ENCODE data around the gene ANKS1B.

The ANKS1B gene

GRCh38 chr12:99281277-99281676 lies 703.5 kb downstream of the ANKS1B start:
- Histone ChIP-seq H3K4me2 (ENCODE audit: low read length) (no peak overlapping the region), H3K4me1 (no peaks in the 10 kb centered on the region), H3K27me3 (ENCODE audit: control insufficient read depth, insufficient read depth, low read length) (no peaks in the 10 kb centered on the region), H3K36me3 (ENCODE audit: control insufficient read depth, insufficient read depth, low read length) (no peaks in the 10 kb centered on the region), H3K9ac (no peak overlapping the region), H2AFZ (no peak overlapping the region), H3K27ac (no peak overlapping the region), H3K4me3 (ENCODE audit: low read depth, low read length) (no peak overlapping the region), H3K9me3 (ENCODE audit: control insufficient read depth, low read length) (no peaks in the 10 kb centered on the region), H3K79me2 (no peaks in the 10 kb centered on the region)
- TF ChIP-seq, protein P1, sequence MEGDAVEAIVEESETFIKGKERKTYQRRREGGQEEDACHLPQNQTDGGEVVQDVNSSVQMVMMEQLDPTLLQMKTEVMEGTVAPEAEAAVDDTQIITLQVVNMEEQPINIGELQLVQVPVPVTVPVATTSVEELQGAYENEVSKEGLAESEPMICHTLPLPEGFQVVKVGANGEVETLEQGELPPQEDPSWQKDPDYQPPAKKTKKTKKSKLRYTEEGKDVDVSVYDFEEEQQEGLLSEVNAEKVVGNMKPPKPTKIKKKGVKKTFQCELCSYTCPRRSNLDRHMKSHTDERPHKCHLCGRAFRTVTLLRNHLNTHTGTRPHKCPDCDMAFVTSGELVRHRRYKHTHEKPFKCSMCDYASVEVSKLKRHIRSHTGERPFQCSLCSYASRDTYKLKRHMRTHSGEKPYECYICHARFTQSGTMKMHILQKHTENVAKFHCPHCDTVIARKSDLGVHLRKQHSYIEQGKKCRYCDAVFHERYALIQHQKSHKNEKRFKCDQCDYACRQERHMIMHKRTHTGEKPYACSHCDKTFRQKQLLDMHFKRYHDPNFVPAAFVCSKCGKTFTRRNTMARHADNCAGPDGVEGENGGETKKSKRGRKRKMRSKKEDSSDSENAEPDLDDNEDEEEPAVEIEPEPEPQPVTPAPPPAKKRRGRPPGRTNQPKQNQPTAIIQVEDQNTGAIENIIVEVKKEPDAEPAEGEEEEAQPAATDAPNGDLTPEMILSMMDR (IDR thresholded peaks at IDR 0.05): no peak

- H3K4me3 ChIP-seq (ENCODE audit: low read depth, low read length): no peak overlapping the region
- H3K9me3 ChIP-seq (ENCODE audit: control insufficient read depth, low read length): peaks cover 3% of the 10 kb centered on the region
- H3K27me3 ChIP-seq (ENCODE audit: control insufficient read depth, insufficient read depth, low read length): no peaks in the 10 kb centered on the region
- no peaks in the 10 kb centered on the region for H3K36me3 ChIP-seq (ENCODE audit: control insufficient read depth, insufficient read depth, low read length)
- H3K9ac ChIP-seq: no peak overlapping the region
- no peak overlapping the region for H2AFZ ChIP-seq
- H3K4me1 ChIP-seq: no peaks in the 10 kb centered on the region
- no peak overlapping the region for H3K4me2 ChIP-seq (ENCODE audit: low read length)
- no peak overlapping the region for H3K27ac ChIP-seq
- TF ChIP-seq, protein P1 (IDR thresholded peaks at IDR 0.05): no peak
- no peaks in the 10 kb centered on the region for H3K79me2 ChIP-seq
Observed at GRCh38 chr12:99278899-99279298, 705.8 kb downstream of the ANKS1B start.

GRCh38 chr12:99277591-99278379 lies 707.0 kb downstream of the ANKS1B start:
- no peaks in the 10 kb centered on the region for H3K79me2 ChIP-seq
- H3K27me3 ChIP-seq (ENCODE audit: control insufficient read depth, insufficient read depth, low read length): no peaks in the 10 kb centered on the region
- TF ChIP-seq, protein P1 (IDR thresholded peaks at IDR 0.05): no peak
- H3K9me3 ChIP-seq (ENCODE audit: control insufficient read depth, low read length): peaks cover 5% of the 10 kb centered on the region
- no peak overlapping the region for H3K4me2 ChIP-seq (ENCODE audit: low read length)
- H3K9ac ChIP-seq: no peak overlapping the region
- no peak overlapping the region for H2AFZ ChIP-seq
- H3K36me3 ChIP-seq (ENCODE audit: control insufficient read depth, insufficient read depth, low read length): no peaks in the 10 kb centered on the region
- H3K27ac ChIP-seq: no peak overlapping the region
- H3K4me1 ChIP-seq: no peaks in the 10 kb centered on the region
- no peak overlapping the region for H3K4me3 ChIP-seq (ENCODE audit: low read depth, low read length)

DNA sequence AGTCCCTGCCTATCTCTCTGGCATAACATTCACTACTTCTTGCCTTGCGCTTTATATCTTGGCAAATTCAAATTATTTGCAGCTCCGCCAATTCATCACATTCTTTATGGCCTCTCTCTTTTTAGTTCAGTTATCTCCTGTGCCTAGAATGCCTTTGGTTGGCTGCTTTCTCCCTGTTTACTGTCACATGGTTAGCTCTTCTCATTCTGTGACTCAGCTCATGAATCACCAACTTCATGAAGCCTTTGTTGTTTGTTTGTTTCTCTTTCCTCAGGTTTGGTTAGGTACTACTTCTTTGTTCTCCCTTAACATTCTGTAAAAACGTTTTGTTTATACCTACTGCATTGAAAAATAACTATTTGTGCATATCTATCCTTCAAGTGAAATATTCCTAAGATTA lies 713.7 kb downstream of the ANKS1B start:
- Histone ChIP-seq H3K9ac (no peak overlapping the region), H3K36me3 (ENCODE audit: control insufficient read depth, insufficient read depth, low read length) (no peaks in the 10 kb centered on the region), H3K27me3 (ENCODE audit: control insufficient read depth, insufficient read depth, low read length) (no peaks in the 10 kb centered on the region), H3K9me3 (ENCODE audit: control insufficient read depth, low read length) (peaks cover 5% of the 10 kb centered on the region), H2AFZ (no peak overlapping the region), H3K27ac (no peak overlapping the region), H3K79me2 (no peaks in the 10 kb centered on the region), H3K4me2 (ENCODE audit: low read length) (no peak overlapping the region), H3K4me1 (no peaks in the 10 kb centered on the region), H3K4me3 (ENCODE audit: low read depth, low read length) (no peak overlapping the region)
- TF ChIP-seq, protein P1 (IDR thresholded peaks at IDR 0.05): no peak

DNA sequence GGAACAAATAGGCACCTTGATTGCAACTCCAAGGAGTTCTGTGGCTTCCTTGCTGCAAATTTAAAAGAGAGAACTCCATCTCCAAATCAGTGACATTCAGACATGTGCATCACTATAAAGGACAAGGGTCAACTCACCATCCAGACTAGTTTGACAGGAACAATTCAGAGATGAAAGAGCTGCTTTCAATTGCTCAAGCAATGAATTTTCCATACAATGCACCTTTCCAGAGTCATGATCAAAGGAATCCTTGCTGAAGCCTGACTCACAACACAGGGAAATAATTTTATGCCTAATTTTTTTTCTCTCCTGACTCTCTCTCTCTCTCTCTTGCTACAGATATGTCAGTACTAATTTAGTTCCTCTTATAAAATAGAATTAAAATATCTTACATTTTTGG lies 717.7 kb downstream of the ANKS1B start:
- Histone ChIP-seq H3K79me2 (no peaks in the 10 kb centered on the region), H2AFZ (no peak overlapping the region), H3K9ac (no peak overlapping the region), H3K4me2 (ENCODE audit: low read length) (no peak overlapping the region), H3K27me3 (ENCODE audit: control insufficient read depth, insufficient read depth, low read length) (no peaks in the 10 kb centered on the region), H3K9me3 (ENCODE audit: control insufficient read depth, low read length) (no peaks in the 10 kb centered on the region), H3K4me1 (no peaks in the 10 kb centered on the region), H3K36me3 (ENCODE audit: control insufficient read depth, insufficient read depth, low read length) (no peaks in the 10 kb centered on the region), H3K27ac (no peak overlapping the region), H3K4me3 (ENCODE audit: low read depth, low read length) (no peak overlapping the region)
- TF ChIP-seq, protein P1 (IDR thresholded peaks at IDR 0.05): no peak

Measured in parathyroid adenoma (tissue), 2 donors.